Stimulated activated CD4-positive, alpha-beta T cell treated with anti-CD3 and anti-CD28 coated beads, TNF-alpha, amount 100 ng/mL, for 24 hours (primary cell): ENCODE measurements around the gene AATK.
"Not testable (repeated sequence)": the region's sequence is repeated elsewhere in the genome, so short reads cannot be mapped to it uniquely, and the experiment has no call there.

ENCODE experiments used
- DNase-seq, 3 experiments: peaks; one replicate each; pipeline ENCODE4 v3.0.0-alpha.2; 2020; ENCODE audit warnings: low read depth in 3 of 3

Gene AATK

DNA sequence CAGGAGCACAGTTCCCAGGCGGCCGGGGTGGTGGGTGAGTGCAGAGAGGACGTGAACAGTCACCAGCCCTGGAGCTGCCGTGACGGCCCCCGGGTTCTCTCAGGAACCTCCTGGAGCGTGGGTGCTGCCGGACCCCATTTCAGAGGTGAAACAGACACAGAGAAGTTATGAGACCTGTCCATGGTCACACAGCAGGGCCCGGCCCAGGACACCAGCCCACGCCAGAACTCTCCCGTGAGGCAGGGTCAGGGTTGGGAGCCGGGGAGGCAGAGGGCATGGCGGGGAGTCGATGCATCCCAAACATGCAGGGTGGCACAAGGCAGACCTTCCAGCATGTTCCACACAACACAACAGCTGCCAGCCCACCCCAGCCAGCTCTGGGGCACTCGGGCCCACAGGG lies 4.5 kb downstream of the AATK start:
- DNase-seq, result no peak

DNA sequence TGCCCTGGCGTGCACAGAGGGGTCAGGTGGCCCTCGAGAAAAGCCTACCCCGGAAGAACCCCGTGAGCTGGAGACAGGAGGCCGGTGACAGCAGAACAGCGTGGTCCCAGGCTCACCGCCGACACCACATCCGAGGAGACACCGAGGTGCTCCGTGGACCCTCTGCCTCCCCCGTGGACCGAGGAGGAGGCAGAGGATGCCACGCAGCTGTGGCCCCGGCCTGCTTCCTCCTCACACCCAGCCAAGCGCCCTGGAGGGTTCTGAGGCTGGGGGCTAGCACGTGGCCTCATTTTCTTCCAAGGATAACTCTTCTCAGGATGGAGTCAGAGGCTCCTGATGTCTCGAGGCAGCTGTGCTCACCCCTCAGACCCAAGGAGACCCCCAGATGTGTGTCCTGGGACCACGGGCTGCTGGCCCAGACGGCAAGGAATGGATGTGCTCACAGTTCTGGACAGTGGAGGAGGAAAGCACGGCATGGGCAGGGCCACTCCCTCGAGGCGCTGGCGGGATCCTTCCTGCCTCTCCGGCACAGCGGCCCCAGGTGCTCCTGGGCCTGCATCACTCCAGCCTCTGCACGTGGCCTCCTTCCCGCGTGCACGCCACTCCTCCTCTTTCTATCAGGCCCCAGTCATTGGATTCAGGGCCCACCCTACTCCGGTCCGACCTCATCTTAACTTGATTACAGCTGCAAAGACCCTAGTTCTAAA lies 5.1 kb downstream of the AATK start:
- no peak for DNase-seq

DNA sequence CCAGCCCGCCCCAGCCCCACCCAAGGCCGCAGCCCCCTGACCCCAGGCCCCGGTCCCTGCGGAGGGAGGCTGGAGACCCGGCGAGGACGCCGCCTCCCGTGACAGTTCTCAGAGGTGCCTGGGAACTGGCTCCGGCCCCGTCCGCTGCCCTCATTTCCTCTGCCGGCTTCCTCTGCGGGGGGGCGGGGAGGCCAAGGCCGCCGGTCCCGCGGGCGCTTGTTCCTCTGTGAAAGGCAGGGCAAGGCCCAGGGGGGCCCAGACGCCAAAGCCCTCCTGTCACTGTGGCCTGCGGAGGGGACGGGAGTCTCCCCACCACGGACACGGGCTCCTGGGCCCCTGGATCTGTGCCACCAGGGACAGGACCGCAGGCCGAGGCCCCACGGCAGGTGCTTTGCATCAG lies 5.7 kb downstream of the AATK start:
- no peak for DNase-seq

DNA sequence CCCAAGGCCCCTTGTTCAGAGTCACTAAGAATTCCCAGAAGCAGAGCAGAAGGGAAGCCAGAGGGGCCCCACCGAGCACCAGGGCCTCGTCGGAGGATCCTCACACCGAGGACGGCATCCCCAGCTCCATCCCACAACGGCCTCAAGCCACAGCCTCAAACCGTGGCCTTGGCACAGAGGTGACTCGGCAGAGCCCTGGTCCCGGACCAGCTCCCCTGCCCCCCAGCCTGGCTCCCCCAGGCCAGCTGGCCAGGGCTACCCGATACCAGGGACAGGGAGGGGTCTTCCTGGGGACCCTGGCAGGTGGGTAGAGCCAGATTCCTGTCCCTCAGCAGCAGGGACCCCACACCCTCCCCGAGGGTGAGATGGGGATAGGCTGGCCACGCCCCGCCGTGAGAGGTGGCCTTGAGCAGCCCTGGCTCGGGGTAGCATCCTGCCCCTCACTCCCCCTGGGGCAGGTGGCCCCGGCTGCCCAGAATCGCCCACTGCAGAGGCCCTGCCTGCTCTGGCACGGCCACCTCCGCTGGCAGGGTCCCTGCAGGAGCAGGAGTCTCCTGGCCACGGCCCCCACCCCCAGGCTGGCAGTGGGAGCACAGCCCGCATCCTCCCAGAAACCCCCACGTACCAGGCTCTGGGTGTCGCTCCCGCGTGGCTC lies 6.3 kb downstream of the AATK start:
- no peak for DNase-seq

DNA sequence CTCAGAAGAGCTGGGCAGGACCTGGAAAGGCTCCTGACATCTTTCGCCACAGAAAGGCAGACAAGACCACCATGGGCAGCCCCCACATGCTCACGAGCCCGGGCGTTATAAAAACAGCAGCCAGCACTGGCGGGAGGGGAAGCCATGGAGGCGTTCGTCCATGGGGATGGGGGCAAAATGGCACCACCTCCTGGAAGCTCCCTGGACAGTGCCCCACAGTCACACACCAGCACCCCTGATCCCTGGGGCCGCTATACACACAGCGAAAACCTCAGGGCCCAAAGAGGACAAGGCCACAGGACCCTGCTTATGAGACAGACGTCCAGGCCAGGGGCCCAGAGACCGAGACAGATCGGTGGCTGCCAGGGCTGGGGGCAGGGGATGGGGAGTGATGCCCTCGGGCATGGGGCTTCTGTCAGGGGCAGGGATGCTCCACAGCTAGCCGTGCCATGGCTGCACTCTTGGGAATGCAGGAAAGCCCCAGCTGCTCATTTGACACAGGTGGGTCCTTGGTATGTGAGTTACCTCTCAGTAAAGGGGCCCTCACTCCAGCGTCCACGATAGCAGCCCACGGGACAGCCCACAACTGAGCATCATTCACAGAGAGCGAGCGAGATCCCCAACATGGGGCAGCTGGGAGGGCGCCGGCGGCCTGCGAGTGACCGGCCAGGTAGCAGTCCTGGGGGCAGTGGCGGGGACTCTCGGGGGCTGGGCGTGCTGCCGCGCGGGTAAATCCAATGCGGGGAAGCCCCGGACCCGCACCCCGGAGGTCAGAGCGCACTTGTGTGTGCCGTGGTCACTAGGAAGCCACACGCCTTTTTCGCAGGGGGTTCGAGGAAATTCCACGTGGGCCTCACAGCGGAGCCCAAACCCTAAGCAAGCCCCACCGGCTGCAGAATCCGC lies 7.1 kb downstream of the AATK start:
- DNase-seq, result no peak

DNA sequence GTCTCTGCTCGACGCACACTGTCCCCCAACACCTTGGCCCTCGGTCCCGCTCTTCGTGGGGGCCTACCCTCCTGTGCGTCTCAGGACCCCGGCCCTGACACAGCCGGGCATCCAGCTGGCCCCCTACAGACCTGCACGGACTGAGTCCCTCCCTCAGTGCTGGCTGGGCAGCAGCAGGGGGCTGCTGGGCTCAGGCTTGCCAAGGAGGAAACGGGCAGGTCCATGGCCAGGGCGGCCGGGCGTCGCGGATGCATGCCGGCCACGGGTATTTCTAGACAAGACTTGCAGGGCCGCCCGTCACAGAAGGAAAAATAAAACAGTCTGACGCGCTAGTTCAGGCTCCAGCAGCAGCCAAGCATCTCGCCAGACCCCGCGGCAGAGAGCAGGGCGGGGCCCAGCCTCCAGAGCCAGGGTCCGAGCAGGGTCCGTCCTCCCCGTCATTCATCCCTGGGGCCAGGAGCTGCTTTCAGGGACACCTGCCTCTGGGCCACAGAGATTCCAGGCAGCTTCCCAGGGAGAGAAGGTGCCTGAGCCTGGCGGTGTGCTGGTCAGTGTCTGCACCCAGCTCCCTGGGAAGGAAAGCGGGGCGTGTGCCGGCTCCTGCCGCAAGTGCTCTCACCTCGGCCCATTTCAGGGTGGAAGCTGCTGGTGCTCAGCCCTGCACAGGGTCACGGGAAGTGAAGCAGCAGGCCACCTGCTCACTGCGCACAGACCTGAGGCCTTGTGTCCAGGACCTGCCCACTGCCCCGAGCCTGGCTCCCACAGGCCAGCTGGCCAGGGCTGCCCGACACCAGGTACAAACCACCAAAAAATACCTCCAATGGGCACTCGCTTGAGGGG lies 8.0 kb downstream of the AATK start:
- DNase-seq, result no peak

DNA sequence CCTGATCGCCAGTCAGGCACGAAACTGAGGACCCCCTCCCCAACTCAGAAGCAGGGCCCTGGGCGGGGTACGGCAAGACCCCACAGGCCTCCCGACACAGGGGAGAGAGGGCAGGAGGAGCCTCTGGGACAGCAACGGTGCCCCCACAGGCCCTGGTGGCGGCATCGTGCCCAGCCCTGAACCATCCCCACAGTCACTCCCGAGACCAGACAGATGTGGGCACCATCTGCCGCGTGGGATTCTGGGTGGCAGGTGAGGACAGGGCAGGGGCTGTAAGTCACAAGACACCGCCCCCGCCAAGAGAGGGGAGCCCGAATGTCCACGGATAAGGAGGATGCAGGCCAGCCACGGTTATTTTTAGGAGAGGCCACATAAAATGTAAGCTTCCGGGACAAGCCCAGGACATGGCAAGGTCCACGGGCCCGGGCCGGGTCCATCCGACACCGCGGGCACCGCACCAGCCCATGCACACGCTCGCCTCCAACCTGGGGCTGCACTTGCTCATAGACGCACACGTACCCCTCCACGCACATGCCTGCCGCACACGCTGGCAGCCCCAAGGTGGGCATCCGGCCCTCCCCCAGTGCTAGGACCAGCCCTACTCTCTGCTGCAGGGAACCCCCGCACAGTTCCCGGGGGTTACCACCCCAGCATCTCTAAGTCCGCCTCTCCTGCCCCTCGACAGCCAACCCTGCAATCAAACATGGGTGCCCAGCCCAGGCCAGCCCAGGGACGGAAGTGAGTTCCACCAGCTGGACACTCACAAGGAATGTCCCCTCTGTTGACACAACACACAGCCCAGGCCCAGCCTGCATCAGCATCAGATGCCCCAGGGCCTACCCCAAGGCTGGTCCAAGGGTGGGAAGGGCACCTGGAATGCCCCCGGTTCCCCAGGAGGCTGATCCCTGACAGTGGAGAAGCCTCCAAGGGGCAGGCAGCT lies 8.9 kb downstream of the AATK start:
- no peak for DNase-seq

DNA sequence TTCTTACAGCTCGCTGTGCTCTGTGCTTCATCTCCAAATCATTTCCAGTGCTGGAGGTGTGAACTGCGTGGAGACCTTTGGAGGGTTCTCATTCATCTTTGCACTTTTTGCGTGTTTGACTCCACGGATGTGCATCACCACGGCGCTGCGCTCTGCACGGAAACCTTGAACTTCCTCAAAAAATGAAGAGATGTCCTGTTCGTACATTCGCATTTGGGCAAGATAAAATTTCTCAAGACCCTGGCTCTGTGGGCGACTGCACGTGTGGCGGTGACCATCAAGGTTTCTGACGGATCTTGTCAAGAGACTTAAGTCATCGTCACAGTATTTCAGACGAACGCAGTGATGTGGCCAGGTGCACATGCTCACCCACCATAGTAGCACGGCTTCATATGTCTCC lies 11.1 kb downstream of the AATK start:
- no peak for DNase-seq

DNA sequence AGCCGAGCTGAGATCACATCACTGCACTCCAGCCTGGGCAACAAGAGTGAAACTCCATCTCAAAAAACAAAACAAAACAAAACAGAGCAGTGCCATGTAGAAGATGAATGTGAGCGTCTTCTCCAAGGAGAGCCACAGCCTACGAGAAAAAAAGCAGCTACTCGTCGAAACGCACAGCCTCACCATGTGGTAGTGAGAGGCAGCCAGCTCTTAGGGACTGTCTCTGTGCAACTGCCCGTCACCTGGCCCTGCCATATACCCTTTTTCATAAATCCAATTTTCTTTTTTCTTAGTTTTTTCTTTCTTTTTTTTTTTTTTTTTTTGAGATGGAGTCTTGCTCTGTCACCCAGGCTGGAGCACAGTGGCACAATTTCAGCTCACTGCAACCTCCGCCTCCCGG lies 12.0 kb downstream of the AATK start:
- not testable (repeated sequence) for DNase-seq

DNA sequence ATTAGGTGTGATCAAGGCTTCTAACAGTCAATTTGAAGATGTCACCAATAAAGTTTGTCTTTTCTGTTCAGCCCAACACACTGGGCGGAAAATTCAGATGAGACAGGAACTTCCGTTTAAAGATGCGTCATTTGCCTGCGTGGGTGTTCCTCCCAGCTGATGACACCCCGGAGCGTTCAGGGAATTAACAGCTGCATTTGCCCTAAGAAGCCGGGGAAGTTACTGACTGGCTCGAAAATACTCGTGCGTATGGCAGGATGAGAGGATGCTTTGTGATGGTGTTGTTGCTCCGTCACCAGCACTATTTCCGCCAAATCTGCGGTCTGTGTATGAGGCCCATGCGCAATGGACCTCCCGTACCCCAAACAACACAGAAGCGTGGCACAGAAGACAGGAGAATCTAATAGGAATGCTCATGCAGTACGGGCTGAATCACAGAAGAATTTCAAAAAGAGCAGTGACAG lies 12.6 kb downstream of the AATK start:
- no peak for DNase-seq

DNA sequence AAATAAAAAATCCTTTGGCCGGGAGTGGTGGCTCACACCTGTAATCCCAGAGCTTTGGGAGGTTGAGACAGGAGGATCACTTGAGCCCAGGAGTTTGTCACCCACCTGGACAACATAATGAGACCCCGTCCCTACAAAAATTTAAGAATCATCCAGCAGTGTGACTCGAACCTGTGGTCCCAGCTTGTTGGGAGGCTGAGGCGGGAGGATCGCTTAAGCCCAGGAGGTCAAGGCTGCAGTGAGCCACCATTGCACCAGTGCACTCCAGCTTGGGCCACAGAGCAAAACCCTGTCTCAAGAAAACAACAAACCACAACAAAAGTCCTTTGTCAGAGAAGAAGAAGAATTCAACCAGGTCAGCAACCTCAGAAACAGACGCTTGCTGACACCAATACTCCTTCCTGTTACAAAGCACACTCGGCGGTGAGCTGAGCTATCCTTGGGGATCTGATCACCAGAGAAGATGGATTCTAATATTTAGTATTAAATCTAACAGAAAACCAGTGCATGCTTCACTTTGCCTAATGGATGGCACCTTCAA lies 13.7 kb downstream of the AATK start:
- DNase-seq, result no peak

DNA sequence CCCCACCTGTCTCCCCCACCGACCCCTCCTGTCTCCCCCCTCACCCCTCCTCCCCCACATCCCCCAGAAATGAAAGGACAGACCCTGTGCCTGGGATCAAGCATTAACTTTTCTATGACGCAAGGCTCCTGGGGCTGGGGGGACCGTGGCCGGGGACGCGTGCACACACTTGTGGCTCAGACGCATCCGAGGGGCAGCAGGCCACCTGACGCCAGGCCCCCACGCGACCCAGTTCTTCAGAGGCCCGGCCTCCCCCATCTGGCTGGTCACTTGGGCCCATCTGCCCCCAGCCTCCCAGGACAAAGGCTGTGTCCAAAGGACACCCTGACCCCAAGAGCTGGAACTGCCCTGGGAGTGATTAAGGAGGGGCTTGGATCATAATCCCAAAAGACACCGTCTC lies 14.7 kb downstream of the AATK start:
- no peak for DNase-seq

DNA sequence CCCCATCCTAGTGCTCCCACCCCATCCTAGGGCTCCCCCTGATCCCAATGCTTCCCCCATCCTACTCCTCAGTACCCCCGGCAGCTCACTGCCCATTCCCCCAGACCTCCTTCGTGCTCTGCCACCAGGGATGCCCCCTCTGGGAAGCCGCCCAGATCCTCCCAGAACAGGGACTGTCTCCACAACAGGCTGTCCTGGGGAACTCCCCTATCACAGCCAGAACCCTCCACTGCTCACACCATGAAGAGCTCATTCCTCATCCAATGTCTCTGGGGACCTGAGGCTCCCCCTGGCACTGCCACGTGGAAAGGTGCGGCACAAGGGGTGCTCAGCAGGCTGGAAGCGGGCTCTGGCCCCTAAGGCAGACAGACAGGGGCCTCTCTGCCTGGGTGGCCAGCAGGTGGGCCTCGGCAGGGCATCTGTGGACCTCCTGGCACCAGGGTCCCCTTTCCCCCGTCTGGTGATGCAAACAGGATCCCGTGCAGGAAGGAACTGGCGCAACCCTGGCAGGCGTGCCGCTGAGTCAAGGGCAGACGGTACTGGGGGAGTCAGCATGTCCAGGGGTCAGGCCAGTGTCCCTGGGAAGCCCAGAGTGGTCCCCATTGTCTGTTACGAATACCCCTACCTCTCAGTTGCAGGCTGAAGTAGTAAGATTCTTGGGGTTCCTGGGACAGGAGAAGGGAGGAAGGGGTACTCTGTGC lies 15.5 kb downstream of the AATK start:
- DNase-seq, result no peak

DNA sequence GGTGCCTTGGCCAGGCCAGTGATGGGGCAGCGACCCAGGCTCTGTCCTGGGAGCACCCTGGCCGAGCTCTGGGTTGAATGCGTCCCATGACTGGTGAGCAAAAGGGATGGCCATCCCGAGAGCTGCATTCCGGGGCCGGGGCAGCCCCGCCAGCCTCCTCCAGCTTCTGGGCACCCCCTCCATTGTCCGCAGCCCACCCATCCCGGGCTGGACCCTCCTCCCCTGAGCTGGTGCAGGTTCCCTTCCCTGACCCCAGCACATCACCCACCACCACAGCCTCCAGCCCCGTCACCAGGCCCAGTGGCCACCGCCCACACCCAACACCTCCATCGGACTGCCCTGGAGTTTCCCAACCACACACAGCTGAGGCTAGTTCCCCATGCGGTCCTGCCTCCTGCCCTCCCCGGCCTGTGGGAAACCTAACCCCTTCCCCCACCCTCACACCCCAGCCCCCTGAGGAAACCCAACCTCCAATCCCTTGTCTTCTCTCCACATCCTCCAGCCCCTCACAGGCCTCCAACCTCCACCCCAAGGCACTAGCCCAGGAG lies 17.0 kb downstream of the AATK start:
- no peak for DNase-seq

DNA sequence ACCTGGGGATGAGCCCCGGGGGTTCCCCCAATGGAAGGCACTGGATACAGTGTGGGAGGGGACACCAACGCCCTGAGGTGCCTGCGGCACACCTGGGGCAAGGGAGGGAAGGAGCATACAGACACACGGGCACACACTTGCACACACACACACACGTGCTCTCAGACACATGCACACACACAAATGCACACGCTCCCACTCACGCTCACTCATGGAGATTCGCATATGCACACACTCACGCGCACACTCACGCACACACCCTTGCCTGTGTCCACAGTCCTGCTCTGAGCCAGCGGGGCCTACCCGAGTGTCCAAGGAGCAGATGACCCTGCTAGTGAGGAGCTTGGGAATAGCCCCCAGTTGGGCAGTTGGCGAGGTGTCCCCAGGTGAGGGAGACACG lies 17.4 kb downstream of the AATK start:
- DNase-seq, result no peak

DNA sequence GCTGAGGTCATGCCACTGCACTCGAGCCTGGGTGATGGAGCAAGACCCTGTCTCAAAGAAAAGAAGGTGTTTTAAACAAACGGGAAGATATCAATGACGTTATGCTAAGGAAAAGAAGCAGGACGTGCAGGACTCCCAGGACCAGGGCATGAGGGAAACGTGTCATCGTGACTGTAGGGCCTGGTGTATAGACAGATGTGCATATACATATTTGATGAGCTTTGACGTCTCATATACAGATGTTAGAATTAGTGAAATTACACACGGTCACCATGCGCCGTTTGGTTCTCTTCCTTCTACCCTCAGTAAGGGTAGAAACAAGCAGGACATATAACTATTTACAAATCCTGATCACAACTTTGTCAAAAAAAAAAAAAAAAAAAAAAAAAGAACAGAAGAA lies 18.3 kb downstream of the AATK start:
- no peak for DNase-seq

DNA sequence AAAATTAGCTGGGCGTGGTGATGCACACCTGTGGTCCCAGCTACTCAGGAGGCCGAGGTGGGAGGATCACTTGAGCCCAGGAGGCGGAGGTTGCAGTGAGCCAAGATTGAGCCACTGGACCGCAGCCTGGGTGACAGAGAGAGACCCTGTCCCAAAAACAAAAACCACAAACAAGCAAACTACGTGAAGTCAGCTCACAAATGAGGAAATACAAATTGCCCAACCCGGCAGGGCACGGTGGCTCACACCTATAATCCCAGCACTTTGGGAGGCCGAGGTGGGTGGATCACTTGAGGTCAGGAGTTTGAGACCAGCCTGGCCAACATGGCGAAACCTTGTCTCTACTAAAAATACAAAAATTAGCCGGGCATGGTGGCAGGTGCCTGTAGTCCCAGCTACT lies 19.8 kb downstream of the AATK start:
- DNase-seq, result not testable (repeated sequence)

DNA sequence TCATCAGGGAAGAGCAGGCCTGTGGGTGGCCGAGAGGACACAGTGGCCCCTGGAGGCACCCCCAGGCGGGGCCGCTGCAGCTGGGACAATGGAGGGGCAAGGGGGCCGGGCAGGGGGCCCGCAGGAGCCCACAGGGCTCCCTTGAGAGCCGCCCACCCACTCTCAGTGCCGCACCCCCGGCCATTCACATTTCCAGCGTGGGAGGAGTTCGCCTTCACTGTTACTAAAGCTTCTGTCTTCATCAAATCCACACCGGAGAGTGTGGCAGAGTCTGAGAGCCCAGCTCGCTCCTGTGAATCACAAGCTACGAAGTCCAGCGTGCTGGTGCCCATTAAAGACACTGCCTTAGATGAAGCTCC lies 21.6 kb downstream of the AATK start:
- DNase-seq, result no peak

DNA sequence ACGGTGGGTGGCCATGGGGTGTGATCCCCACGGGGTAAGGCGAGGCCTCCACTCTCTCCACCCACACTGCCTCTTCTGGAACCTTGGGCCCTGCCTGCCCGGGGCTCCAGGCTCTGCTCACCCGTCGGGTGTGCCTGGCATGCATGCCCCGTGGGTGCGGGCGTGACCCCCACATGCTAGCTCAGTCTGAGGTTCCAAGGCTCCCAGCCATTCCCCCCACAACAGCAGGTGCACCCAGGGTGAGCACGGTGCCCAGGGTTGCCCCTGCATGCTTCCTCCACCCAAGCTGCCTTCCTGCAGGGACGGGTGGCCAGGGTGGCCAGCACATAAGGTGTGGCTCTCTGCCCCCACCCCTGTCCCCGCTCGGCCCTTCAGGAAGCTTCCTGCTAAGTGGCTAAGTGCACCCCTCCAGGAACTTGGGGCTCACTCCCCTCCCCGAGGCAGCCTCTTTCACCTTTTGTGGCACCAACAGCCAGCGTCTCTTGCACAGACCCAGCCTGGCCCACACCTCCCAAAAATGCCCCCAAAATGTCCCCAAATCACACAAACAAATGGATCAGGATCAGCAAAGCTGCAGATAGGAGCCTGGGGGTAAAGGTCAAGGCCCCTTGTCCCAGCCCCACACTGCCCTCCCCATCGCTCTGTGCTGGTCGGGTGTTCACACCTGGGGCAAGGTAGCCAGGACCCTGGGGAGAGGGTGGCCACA lies 22.2 kb downstream of the AATK start:
- DNase-seq, result no peak
